ENCODE data around the gene SHB.

Gene SHB

GRCh38 chr9:38039907-38040682 lies 28.9 kb downstream of the SHB start:
- no peak for DNase-seq

- no peak for DNase-seq
Measured at GRCh38 chr9:38039090-38039906, 29.7 kb downstream of the SHB start.

GRCh38 chr9:38038307-38039089 lies 30.5 kb downstream of the SHB start:
- DNase-seq, result no peak

- no peak for DNase-seq
Measured at GRCh38 chr9:38037981-38038306, 31.1 kb downstream of the SHB start.

- DNase-seq, result no peak
Measured at GRCh38 chr9:38036359-38037084, 32.5 kb downstream of the SHB start.

GRCh38 chr9:38035873-38036272 lies 33.2 kb downstream of the SHB start:
- DNase-seq, result no peak

GRCh38 chr9:38033941-38034340 lies 35.1 kb downstream of the SHB start:
- DNase-seq, result no peak

- no peak for DNase-seq
Measured at GRCh38 chr9:38032266-38033110, 36.5 kb downstream of the SHB start.

GRCh38 chr9:38031594-38031993 lies 37.4 kb downstream of the SHB start:
- no peak for DNase-seq

GRCh38 chr9:38030658-38031057 lies 38.4 kb downstream of the SHB start:
- DNase-seq, result no peak

GRCh38 chr9:38029915-38030638 lies 39.0 kb downstream of the SHB start:
- DNase-seq, result no peak

- DNase-seq, result no peak
Measured at GRCh38 chr9:38027714-38028113, 41.3 kb downstream of the SHB start.

- no peak for DNase-seq
Measured at GRCh38 chr9:38026840-38027527, 42.0 kb downstream of the SHB start.

GRCh38 chr9:38026021-38026809 lies 42.8 kb downstream of the SHB start:
- DNase-seq, result no peak

- no peak for DNase-seq
Measured at GRCh38 chr9:38025166-38025565, 43.9 kb downstream of the SHB start.

GRCh38 chr9:38024036-38024681 lies 44.9 kb downstream of the SHB start:
- no peak for DNase-seq

- no peak for DNase-seq
Measured at GRCh38 chr9:38023661-38024035, 45.4 kb downstream of the SHB start.

GRCh38 chr9:38022995-38023394 lies 46.0 kb downstream of the SHB start:
- no peak for DNase-seq
